ENCODE measurements around the gene PBXIP1.
"Not testable (repeated sequence)": the region's sequence is repeated elsewhere in the genome, so short reads cannot be mapped to it uniquely, and the experiment has no call there.

The PBXIP1 gene

DNA sequence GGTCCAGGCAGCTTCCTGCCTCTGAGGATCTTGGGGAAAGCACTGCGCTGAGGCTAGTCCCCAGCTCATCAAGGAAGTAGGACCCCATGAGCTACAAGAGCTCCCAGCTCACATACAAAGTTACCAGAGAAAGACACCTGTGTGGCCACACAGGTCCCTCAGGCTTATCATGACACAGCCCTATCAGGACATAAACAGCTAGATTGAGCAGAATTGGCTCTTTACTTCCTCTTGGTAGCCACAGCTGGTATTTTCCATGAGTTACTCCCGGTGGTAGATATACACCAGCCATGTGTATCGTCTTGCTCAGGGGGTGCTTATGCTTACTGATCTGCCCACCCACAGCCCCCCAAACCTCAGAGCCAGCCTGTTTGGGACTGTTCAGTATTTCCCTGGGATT is 38.7 kb upstream of the PBXIP1 start:
- no peak for DNase-seq

GRCh38 chr1:154994269-154994587 is 38.3 kb upstream of the PBXIP1 start:
- no peak for DNase-seq

- DNase-seq: no peak
These were observed 37.8 kb upstream of the PBXIP1 start, which contains the start of gene LENEP for GRCh38 chr1:154993572-154994268. Gene LENEP, plus strand, starts transcription at chr1:154993586. Its CDS starts 22 bp downstream, at chr1:154993608.

- DNase-seq: no peak
These were observed 37.0 kb upstream of the PBXIP1 start for GRCh38 chr1:154992721-154993571.

DNA sequence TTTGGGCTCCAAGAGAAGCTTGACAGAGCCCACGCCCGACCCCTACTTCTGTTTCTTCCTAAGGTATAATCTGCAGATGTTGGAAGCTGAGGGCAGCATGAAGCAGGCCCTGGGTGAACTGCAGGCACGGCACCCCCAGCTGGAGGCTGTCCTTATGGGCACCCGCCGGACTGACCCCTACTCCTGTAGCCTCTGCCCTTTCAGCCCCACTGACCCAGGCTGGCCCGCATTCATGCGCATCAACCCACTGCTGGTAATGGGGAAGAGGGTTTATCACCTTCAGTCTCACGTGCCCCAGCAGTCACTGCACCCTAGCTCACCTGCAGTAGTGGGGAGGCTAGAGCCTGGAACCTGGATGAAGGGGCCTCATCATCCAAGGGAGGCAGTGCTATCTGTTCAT is 34.4 kb upstream of the PBXIP1 start:
- no peak for DNase-seq

GRCh38 chr1:154989195-154989860 is 33.4 kb upstream of the PBXIP1 start:
- no peak for DNase-seq

- no peak for DNase-seq
These were observed 32.4 kb upstream of the PBXIP1 start for GRCh38 chr1:154988058-154988954.

DNA sequence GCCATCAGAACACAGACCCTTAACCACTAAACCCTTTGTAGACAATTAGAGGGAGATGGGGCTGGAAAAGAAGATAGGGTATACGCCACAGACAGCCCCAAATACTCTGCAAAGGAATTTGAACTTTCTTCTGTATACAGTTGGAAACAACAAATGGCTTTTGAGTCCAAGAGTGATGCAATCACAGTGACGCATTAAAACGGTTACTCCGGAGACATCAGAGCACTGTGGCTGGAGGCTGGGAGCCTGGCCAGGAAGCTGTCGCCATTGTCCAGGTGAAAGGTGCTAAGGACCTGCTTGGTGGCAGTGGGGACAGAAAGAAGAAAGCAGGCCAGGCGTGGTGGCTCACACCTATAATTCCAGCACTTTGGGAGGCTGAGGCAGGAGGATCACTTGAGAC is 31.4 kb upstream of the PBXIP1 start:
- no peak for DNase-seq

DNA sequence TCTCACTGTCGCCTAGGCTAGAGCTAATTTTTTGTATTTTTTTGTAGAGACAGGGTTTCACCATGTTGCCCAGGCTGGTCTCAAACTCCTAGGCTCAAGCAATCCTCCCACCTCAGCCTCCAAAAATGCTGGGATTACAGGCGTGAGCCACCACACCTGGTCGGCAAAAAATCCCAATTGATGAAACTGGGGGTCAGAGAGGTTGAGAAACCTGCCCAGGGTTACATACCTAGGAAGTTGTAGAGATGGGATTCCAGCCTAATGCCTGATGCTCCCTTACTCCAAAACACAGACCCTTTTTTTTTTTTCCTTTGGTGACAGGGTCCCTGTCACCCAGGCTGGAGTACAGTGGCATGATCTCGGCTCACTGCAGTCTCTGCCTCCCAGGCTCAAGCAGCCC is 30.8 kb upstream of the PBXIP1 start:
- not testable (repeated sequence) for DNase-seq

- no peak for DNase-seq
These were observed 28.0 kb upstream of the PBXIP1 start for GRCh38 chr1:154983776-154984466.

DNA sequence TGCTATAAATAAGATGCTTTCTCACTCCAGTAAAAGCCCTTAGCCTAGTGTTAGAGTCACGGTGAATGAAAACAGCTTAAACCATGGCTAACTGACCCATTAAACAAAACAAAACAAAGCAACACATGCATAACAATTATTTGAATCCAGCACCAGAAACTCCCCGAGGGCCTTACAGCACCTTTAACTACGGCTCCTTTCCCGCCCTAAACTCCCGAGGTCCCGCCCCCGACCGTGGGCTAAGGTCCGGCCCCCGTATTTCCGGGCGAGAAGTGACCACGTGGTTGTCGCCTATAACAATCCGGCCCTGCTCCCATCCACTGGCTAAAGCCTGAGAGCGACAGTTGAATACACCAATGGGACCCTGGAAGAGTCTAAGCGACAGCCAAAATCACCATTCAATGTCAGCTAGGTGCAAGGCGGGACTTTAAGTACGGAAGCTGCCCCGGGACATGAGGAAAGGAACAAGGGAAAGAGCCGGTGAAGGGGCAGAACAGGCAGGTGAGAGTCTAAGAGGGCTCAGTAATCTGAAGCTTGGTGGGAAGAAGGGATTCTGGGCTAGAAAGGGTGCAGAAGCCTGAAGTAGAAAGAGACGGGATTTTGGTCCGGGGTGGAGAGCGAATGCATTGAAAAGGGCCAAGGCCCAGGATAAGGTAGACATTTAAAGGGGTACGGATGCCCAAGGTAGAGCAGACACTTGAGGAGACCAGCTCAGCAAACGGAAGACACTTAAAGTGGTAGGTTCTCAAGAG is 27.2 kb upstream of the PBXIP1 start, which contains the start of gene FLAD1:
FLAD1 (plus strand) TSS at position 448 of the 752 bp plus-strand sequence. CDS start 351 bp downstream, outside the sequence.
- DNase-seq: peak; percentile 97

GRCh38 chr1:154982341-154982740 is 26.4 kb upstream of the PBXIP1 start:
- no peak for DNase-seq

- no peak for DNase-seq
These were observed 22.5 kb upstream of the PBXIP1 start for GRCh38 chr1:154978360-154978759.

DNA sequence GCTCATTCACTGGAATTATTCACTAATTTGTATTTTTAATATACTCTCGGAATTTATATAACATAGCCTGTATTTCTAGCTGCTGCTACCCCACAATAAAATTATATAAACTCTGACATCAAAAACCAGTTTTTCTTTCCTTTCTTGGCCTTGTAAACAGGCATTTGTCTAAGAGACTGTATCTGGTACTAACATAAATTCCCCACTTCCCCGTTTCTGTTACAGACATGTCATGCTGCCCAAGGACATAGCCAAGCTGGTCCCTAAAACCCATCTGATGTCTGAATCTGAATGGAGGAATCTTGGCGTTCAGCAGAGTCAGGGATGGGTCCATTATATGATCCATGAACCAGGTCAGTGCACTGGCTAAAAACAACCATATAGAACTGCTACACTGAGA is 21.9 kb upstream of the PBXIP1 start:
- DNase-seq: not testable (repeated sequence)

GRCh38 chr1:154975409-154976059 is 19.6 kb upstream of the PBXIP1 start:
- peak; percentile 80 for DNase-seq

DNA sequence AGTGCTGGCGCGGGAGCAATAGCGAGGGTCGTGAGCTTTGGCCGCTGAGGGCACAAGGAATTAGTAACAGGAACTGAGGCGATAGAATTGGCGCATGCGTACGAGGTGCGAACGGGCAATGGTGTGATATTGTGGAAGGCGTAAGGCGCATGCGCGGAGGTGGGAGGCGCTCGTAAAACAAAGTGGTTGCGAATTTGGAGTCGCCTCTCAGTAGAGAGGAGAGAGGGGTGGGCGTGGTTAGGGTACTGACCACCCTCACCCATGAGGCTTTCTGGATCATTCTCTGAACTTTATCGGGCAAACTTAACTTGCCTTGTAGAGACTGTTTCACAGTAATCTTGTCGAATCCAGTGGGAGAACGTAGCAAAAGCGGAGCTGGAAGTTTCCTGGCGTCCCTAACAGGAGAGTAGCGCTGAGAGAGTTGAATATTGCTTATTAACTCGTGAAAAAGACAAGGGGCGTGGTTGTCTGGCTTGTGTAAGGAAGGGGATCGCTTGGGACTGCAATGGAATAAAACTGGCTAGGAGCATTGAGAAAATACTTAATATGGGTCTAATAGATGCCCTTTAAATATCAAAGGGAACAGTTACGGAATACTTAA is 19.0 kb upstream of the PBXIP1 start:
- peak; percentile 96 for DNase-seq

DNA sequence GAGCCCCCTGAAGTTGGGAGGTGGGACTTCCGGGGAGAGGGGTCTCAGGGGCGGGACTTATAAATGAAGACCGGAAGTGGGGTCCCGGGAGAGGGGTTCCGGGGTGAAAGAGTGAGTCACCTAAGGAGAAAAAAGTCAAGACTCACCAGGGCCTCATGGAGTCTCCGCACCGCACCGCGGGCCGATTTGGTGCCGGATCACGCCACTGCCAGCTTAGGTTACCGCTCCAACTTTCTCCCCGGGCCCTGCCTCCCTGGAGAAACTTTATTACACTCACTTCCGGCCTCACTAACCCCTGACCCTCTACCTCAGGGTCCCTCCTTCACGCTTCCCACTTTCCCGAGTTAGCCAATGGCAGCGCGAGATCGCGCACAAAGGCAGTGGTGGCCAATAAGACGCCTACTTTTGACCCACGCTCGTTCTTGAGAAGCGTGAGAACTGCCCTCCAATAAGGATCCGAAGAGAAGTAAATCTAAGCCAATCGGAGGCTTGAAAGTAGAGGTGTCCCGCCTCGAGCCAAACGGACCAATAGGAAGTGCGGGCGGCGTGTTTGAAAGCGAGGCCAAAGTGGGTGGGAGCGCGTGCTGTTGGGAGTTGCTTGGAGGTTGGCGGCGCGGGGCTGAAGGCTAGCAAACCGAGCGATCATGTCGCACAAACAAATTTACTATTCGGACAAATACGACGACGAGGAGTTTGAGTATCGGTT is 18.4 kb upstream of the PBXIP1 start, which contains the start of gene CKS1B:
CKS1B (plus strand) TSS at position 580 of the 706 bp plus-strand sequence; CDS start at position 645, 65 bp downstream.
- peak; percentile 96 for DNase-seq

DNA sequence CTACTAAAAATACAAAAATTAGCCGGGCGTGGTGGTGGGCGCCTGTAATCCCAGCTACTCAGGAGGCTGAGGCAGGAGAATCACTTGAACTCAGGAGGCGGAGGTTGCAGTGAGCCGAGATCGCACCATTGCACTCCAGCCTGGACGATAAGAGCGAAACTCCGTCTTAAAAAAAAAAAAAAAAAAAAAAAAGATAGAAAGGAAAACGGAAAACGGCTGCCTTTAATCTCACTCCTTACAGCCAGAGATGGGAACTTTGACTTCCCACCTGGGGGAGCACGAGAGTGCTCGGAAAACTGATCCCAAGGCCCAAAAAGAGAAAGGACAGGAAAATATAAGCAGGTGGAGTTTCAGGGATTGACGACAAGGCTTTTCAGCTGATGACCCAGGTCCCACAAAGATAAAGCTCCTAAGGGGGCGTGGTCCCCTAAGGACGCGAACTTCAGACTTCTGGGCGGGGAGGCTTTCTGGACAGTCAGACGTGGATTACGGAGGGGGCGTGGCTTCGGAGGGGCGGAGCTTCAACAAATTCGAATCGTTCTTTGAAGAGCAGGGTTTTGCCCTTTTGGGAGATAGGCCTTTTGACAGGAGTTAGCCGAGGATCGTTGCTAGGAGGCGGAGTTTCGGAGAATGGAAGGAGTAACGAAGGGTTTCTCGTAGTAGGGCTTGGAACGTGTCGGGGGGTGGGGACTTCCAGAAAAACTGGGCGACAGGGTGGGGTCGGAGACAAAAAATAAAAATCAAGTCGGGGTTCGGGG is 17.6 kb upstream of the PBXIP1 start:
- DNase-seq: peak; percentile 97

Measured in stimulated activated CD4-positive, alpha-beta T cell treated with anti-CD3 and anti-CD28 coated beads, Interleukin-15, amount 100 ng/mL, for 24 hours (primary cell).